22Rv1 (cell line): ENCODE measurements around the gene DNAJA2.
A peak's percentile ranks its signal among the peaks of the same experiment; 100 is the strongest.
"Not testable (repeated sequence)": the region's sequence is repeated elsewhere in the genome, so short reads cannot be mapped to it uniquely, and the experiment has no call there.

Source experiments
- H3K27ac ChIP-seq: fragments of 450-650 bp; 2 replicates; pipeline ENCODE4 v1.5.1; 2017
- ZFX ChIP-seq: fragments of 450-650 bp; IDR thresholded peaks from 2 replicates; pipeline ENCODE4 v1.6.1; 2017; ENCODE audit warnings: antibody characterized with exemption, borderline replicate concordance
- TF ChIP-seq, protein P1 (sequence below): fragments of 450-650 bp; IDR thresholded peaks from 2 replicates; pipeline ENCODE4 v1.5.1; 2017; ENCODE audit warnings: mild to moderate bottlenecking

Gene DNAJA2

GRCh38 chr16:46947900-46948547 is 25.4 kb downstream of the DNAJA2 start:
- TF ChIP-seq, protein P1, sequence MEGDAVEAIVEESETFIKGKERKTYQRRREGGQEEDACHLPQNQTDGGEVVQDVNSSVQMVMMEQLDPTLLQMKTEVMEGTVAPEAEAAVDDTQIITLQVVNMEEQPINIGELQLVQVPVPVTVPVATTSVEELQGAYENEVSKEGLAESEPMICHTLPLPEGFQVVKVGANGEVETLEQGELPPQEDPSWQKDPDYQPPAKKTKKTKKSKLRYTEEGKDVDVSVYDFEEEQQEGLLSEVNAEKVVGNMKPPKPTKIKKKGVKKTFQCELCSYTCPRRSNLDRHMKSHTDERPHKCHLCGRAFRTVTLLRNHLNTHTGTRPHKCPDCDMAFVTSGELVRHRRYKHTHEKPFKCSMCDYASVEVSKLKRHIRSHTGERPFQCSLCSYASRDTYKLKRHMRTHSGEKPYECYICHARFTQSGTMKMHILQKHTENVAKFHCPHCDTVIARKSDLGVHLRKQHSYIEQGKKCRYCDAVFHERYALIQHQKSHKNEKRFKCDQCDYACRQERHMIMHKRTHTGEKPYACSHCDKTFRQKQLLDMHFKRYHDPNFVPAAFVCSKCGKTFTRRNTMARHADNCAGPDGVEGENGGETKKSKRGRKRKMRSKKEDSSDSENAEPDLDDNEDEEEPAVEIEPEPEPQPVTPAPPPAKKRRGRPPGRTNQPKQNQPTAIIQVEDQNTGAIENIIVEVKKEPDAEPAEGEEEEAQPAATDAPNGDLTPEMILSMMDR = peak; percentile 58
- no peak for TF ChIP-seq ZFX
- no peak overlapping the region for H3K27ac ChIP-seq

GRCh38 chr16:46944713-46945112 is 28.8 kb downstream of the DNAJA2 start:
- H3K27ac ChIP-seq = not testable (repeated sequence)

DNA sequence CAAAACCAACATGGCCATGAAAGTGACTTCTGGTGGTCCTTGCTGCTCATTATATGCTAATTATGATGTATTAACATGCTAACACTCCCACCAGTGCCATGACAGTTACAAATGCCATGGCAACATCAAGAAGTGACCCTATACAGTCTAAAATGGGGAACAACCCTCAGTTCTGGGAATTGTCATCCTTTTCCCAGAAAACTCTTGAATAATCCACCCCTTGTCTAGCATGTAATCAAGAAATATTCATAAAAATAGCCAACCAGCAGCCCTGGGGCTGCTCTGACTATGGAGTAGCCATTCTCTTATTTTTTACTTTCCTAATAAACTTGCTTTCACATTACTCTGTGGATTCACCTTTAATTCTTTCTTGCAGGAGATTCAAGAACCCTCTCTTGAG is 35.9 kb downstream of the DNAJA2 start:
- H3K27ac ChIP-seq = no peak overlapping the region
- TF ChIP-seq, protein P1 = no peak
- no peak for TF ChIP-seq ZFX

- TF ChIP-seq, protein P1 = no peak
- no peak for TF ChIP-seq ZFX
- H3K27ac ChIP-seq = no peak overlapping the region
These were observed 40.7 kb downstream of the DNAJA2 start for GRCh38 chr16:46932802-46933201.

GRCh38 chr16:46930861-46931260 is 42.6 kb downstream of the DNAJA2 start:
- H3K27ac ChIP-seq = no peak overlapping the region
- TF ChIP-seq, protein P1 = no peak
- no peak for TF ChIP-seq ZFX

GRCh38 chr16:46929378-46930332 is 43.8 kb downstream of the DNAJA2 start:
- no peak overlapping the region for H3K27ac ChIP-seq
- TF ChIP-seq ZFX = no peak
- TF ChIP-seq, protein P1 = peak; percentile 97

DNA sequence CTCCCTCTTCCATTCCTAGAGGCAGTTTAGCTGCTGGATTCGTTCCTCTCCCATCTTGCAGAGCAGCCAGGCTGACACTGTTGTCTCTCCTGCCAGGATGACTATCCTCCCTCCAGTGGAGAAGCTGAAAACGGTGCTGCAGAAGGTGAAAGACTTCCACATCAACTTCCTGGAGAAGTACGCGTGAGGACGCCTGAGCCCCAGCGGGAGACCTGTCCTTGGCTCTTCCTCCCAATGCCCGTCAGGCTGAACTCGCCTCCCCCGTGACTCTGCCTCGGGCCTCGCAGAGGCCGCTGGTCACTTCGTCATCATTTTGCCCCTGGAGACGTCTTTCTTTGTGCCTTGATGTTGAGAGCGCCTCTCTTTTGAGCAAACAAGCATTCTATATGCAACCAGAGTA is 44.7 kb downstream of the DNAJA2 start:
- H3K27ac ChIP-seq = no peak overlapping the region
- TF ChIP-seq, protein P1 = no peak
